AG04450 (cell line): Measurements from ENCODE around the gene SLC5A12. TPM values are rescaled to one million over a fixed set of nuclear protein-coding genes. Genes with fewer than 3 reads are reported as not detected.

Experiments
- CTCF ChIA-PET: fragments of 300-600, 350-600 bp; formaldehyde crosslinking; extraction: SDS; loops from one replicate; lab custom pipeline; 2022; ENCODE audit warnings: antibody characterized with exemption, inconsistent platforms; lab: Charles Lee
- POLR2A ChIA-PET: fragments of 350-600 bp; formaldehyde crosslinking; extraction: SDS; loops from one replicate; lab custom pipeline; 2021; ENCODE audit warnings: antibody characterized with exemption, inconsistent platforms; lab: Yijun Ruan, JAX
- DNase-seq: peaks from one replicate; pipeline ENCODE4 v3.0.0-alpha.2; 2011; ENCODE audit warnings: low read depth, low spot score
- H3K27ac ChIP-seq: one replicate; pipeline ENCODE4 v1.5.1; 2012; ENCODE audit warnings: low read depth, low read length, control low read depth
- H3K27me3 ChIP-seq: one replicate; pipeline ENCODE4 v1.6.0; 2012; ENCODE audit warnings: low read length; ENCODE audit not compliant: control insufficient read depth, insufficient read depth
- H3K4me3 ChIP-seq: 2 replicates; pipeline ENCODE4 v1.5.1; 2011; ENCODE audit warnings: mild to moderate bottlenecking, low read depth, low read length, control low read depth
- H3K9me3 ChIP-seq: 2 replicates; pipeline ENCODE4 v1.5.1; 2012; ENCODE audit warnings: low read length; ENCODE audit not compliant: control insufficient read depth, insufficient read depth
- polyA plus RNA-seq: library from polyadenylated mRNA; depleted of rRNA; stranded (reverse); fragments of >200 nt; gene quantifications from 2 replicates; pipeline ENCODE4 v1.2.3, GENCODE V29; 2011
- TF ChIP-seq, protein P1 (sequence below): IDR thresholded peaks from 2 replicates; pipeline ENCODE4 v1.5.1; 2011; ENCODE audit warnings: low read depth, low read length, control low read depth, inconsistent platforms

Gene SLC5A12
- polyA plus RNA-seq, 1 experiment: not detected

DNA sequence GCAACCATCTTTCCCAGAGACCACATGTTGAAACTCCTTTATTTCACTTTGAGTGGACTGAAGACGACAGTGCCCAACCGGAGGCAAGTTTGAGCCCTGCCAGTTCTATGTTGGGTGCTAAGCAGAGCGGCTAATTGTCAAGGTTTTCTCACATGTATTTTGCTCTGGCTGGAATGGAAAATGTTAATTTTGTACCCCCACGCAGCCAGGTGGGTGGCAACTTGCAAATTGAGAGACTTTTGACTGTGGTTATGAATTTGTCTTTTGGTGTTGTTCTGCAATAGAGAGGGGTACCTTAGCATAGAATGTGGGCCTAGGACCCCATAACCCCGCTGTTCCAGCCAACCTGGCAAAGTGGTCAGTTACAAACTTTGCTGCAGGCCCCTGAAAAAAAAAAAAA, 42.5 kb upstream of the SLC5A12 start:
- DNase-seq: no peak
- Histone ChIP-seq H3K4me3 (no peak overlapping the region), H3K27ac (no peak overlapping the region), H3K27me3 (no peaks in the 10 kb centered on the region), H3K9me3 (no peaks in the 10 kb centered on the region)
- ChIA-PET POLR2A (no interaction called here), CTCF (no interaction called here)
- TF ChIP-seq, protein P1, sequence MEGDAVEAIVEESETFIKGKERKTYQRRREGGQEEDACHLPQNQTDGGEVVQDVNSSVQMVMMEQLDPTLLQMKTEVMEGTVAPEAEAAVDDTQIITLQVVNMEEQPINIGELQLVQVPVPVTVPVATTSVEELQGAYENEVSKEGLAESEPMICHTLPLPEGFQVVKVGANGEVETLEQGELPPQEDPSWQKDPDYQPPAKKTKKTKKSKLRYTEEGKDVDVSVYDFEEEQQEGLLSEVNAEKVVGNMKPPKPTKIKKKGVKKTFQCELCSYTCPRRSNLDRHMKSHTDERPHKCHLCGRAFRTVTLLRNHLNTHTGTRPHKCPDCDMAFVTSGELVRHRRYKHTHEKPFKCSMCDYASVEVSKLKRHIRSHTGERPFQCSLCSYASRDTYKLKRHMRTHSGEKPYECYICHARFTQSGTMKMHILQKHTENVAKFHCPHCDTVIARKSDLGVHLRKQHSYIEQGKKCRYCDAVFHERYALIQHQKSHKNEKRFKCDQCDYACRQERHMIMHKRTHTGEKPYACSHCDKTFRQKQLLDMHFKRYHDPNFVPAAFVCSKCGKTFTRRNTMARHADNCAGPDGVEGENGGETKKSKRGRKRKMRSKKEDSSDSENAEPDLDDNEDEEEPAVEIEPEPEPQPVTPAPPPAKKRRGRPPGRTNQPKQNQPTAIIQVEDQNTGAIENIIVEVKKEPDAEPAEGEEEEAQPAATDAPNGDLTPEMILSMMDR: no peak

DNA sequence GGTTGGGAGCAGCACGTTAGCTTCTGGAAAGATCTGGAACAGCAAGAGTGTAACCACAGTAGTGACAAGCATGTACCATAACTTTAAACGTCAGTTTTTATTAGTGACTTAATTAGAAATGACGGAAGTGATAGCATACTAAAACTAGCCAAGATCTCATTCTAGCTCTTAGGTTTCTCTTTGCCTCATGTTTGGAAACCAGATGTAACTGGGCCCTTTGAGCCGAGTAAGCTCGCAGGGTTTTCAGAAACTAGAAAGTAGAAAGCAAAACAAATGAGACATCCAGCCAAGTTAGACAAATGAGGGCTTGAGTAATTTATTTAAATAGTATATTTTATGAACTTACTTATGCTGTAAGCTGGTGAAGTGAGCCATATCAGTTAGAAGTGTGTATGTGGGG, 40.2 kb upstream of the SLC5A12 start:
- TF ChIP-seq, protein P1: no peak
- no peak for DNase-seq
- CTCF ChIA-PET: interaction anchor here (4.6 kb wide), 1 partner anchor 397 kb away, joined by 40 read pairs; no protein-coding TSS in a partner anchor
- no peak overlapping the region for H3K4me3 ChIP-seq
- no peaks in the 10 kb centered on the region for H3K27me3 ChIP-seq
- POLR2A ChIA-PET: no interaction called here
- H3K27ac ChIP-seq: no peak overlapping the region
- no peaks in the 10 kb centered on the region for H3K9me3 ChIP-seq

DNA sequence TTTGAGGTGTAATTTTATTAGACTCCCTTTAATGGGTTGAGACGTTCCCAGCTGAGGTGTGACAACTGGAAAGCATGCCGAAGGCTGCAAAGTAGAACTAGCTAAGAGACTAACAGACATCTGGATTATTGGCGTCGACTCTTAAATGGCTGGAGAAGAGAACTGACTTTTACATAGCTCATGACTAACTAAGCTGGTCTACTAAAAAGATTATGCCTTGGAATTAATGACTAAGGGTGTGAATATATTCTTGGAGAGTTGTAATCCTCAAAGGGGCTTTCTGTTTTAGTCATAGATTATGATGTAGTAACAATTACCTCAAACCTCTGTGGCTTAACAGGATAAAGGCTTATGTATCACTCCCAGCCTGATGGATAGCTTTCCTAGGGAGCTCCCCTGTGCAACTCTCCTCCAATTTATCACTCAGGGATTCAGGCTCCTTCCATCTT, 39.5 kb upstream of the SLC5A12 start:
- no peak overlapping the region for H3K27ac ChIP-seq
- no peak for DNase-seq
- TF ChIP-seq, protein P1: no peak
- POLR2A ChIA-PET: no interaction called here
- CTCF ChIA-PET: interaction anchor here (4.6 kb wide), 1 partner anchor 397 kb away, joined by 40 read pairs; no protein-coding TSS in a partner anchor
- no peak overlapping the region for H3K4me3 ChIP-seq
- no peaks in the 10 kb centered on the region for H3K9me3 ChIP-seq
- no peaks in the 10 kb centered on the region for H3K27me3 ChIP-seq

GRCh38 chr11:26757995-26758394, 36.1 kb upstream of the SLC5A12 start:
- ChIA-PET CTCF (interaction anchor here (2.2 to 4.6 kb wide), 2 partner anchors 366 to 401 kb away, joined by 6 to 40 read pairs; no protein-coding TSS in a partner anchor), POLR2A (no interaction called here)
- no peaks in the 10 kb centered on the region for H3K27me3 ChIP-seq
- no peaks in the 10 kb centered on the region for H3K9me3 ChIP-seq
- no peak for DNase-seq
- TF ChIP-seq, protein P1: no peak
- no peak overlapping the region for H3K4me3 ChIP-seq
- no peak overlapping the region for H3K27ac ChIP-seq

- TF ChIP-seq, protein P1: no peak
- Histone ChIP-seq H3K27ac (no peak overlapping the region), H3K9me3 (no peaks in the 10 kb centered on the region), H3K4me3 (no peak overlapping the region), H3K27me3 (no peaks in the 10 kb centered on the region)
- CTCF ChIA-PET: interaction anchor here (0.6 to 2.0 kb wide), 6 partner anchors 366 to 749 kb away, joined by 3 to 49 read pairs (median 5); no protein-coding TSS in a partner anchor
- no peak for DNase-seq
- POLR2A ChIA-PET: no interaction called here
Measured at GRCh38 chr11:26755762-26756161, 33.9 kb upstream of the SLC5A12 start.
